Subcutaneous adipose tissue (tissue), 4 donors: Measurements from ENCODE around the gene OR2T6. TPM values are rescaled to one million over a fixed set of nuclear protein-coding genes. Genes with fewer than 3 reads are reported as not detected.

Experiments used
- CTCF ChIP-seq: fragments of 450-650 bp; IDR thresholded peaks from one replicate; pipeline ENCODE4 v1.5.1; 2016; ENCODE audit warnings: low read depth, mild to moderate bottlenecking, control low read depth, antibody characterized with exemption, moderate library complexity
- total RNA-seq, 4 donors: library from RNA; depleted of rRNA; stranded (reverse); fragments of >200 nt; gene quantifications; one replicate each; pipeline ENCODE4 v1.1.0, GENCODE V29; 2016

OR2T6 gene
- total RNA-seq, 4 donors from 2014 or later: not detected

GRCh38 chr1:248406721-248407692, 31.5 kb downstream of the OR2T6 start:
- no peak for TF ChIP-seq CTCF

DNA sequence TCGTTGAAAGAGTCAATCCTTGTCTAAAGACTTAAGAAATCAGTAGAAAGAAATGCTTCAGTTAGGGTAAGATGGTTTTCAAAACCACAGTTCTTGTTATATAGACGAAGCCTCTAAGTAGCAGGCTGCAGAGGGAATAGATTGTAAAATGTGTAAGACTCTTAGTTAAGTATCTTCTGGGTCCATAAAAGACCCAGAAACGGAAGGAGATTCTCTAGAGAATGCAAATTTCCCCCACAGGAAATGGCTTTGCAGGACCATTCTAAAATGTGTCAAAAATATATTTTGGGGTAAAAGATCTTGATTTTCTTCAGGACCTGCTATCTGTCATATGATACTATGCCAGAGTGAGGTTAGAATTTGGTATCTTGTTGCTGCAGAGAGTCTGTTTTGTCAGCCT, 40.7 kb downstream of the OR2T6 start:
- TF ChIP-seq CTCF: no peak

DNA sequence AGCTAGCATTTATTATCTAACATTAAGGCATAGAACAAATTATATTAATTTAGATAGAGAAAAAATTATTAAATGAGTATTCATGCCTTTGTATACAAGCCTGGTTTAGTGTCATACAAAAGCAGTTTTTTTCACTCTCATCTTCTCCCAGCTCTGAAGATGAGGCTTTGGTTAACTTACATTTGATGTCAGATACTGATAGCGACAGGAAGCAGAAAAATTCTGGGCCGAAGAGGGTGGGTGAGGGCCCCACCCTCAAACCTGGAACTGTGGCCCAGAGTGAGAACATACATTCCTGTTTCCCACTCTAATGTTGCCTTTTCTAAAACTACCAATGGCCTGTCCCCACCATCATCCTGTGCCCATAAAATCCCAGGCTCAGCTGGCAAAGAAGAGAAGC, 42.3 kb downstream of the OR2T6 start:
- TF ChIP-seq CTCF: no peak

DNA sequence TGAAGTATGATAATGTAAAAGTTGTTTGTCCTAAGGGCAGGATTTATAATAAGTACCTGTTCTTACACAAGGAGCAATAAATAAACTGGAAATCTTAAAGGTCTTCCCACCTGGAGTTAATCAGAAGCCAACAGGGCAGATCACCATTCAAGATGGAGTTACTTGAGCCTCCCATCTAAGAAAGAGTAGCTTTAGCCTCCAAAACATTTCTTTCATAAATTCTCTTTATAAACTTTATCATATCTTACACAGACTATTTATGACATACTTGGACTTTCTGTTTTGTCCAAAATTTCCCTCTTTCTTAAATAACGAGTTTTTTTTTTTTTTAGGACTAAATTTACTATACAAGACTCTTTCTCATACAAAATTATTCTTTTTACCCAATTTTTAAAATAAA, 45.8 kb downstream of the OR2T6 start:
- TF ChIP-seq CTCF: no peak

Other genes starting within 250 kb of the OR2T6 start
- not detected for gene OR2M5, start 230.6 kb upstream of the OR2T6 start, total RNA-seq
- not detected for gene OR2M2, start 200.9 kb upstream of the OR2T6 start, total RNA-seq
- not detected for gene OR2M3, start 178.5 kb upstream of the OR2T6 start, total RNA-seq
- gene OR2M4, start 144.3 kb upstream of the OR2T6 start, total RNA-seq: not detected
- not detected for gene OR2T33, start 97.8 kb upstream of the OR2T6 start, total RNA-seq
- not detected for gene OR2T12, start 72.3 kb upstream of the OR2T6 start, total RNA-seq
- gene OR2M7, start 51.2 kb upstream of the OR2T6 start, total RNA-seq: not detected
- not detected for gene OR14C36, start 27.0 kb upstream of the OR2T6 start, total RNA-seq
- not detected for gene OR2T4, start 14.1 kb upstream of the OR2T6 start, total RNA-seq
- gene OR2T1, start 27.3 kb downstream of the OR2T6 start, total RNA-seq: not detected
- not detected for gene OR2T2, start 69.9 kb downstream of the OR2T6 start, total RNA-seq
- gene OR2T3, start 97.6 kb downstream of the OR2T6 start, total RNA-seq: not detected
- not detected for gene OR2T5, start 112.8 kb downstream of the OR2T6 start, total RNA-seq
- gene OR2G6, start 132.3 kb downstream of the OR2T6 start, total RNA-seq: not detected
- gene OR2T29, start 187.0 kb downstream of the OR2T6 start, total RNA-seq: not detected
- gene OR2T34, start 199.0 kb downstream of the OR2T6 start, total RNA-seq: not detected
- gene OR2T10, start 222.0 kb downstream of the OR2T6 start, total RNA-seq: not detected